Measurements from ENCODE around the gene ANO4.

DNA sequence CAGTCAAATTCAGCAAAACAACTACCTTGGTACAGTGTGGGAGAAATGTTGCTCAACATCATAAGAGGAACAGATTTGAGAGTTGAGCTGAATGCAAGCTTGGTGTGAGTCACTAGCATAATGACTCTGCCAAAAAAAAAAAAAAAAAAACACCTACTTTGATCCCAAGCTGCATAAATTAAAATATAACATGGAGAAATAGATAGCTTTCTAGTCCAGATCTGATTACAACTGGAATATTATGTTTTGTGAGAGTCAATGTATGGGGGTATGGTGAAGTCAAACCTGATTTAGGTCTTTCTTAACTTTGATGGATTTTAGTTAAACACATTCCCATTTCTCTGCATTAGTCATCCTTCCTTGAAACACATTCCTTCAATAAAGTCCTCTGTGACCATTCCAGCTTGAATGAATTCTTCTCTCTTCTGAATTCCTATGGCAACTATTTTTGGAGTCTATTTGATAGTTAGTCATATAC, 227.4 kb downstream of the ANO4 start:
- TF ChIP-seq CTCF (IDR thresholded peaks at IDR 0.05) (no peak), EZH2 (IDR thresholded peaks at IDR 0.05; ENCODE audit: borderline replicate concordance, insufficient read depth, low read depth, low read length, poor library complexity, severe bottlenecking) (no peak)

Data from B cell (primary cell).